Heart left ventricle (tissue), 13 donors: ENCODE data around the gene TEAD1.

Source experiments
- POLR2A ChIP-seq, 2 donors: fragments of 450-650 bp; IDR thresholded peaks; one replicate each; pipeline ENCODE4 v1.6.1; 2017; ENCODE audit warnings: antibody characterized with exemption in 2 of 2, mild to moderate bottlenecking in 2 of 2, moderate library complexity in 2 of 2
- TF ChIP-seq, protein P1 (sequence below), 12 donors: fragments of 200-600 bp; sonication (generic) in 4 of 12; IDR thresholded peaks; one replicate each; pipeline versions ENCODE4 v1.5.0 to v1.8.0; 2018 to 2022; ENCODE audit warnings: antibody characterized with exemption in 12 of 12, mild to moderate bottlenecking in 5 of 12
- donor health status: ischemic (EF 13 %, LVEDD 7.1; RV severe dilation, severe dysfunction).
- donor health status: DM: no; HTN: yes; CAD: no.
- donor health status: DM: no; HTN: no; CAD: no.
- donor health status: ischemic (EF 25% LVEDD 6.9; RV normal size, moderate dysfunction).
- donor health status: ischemic (EF 25% LVEDD 5.7; RV mildly dilated, moderate dysfunction).
- donor health status: ischemic (EF 35%, LVEDD 5.7; RV mildly dilated, moderate dysfunction).
- donor health status: nonischemic (EF 11% LVEDD 7.7; RV severe dilation, severe dysfunction).
- donor health status: DM: yes; HTN: yes; CAD: no.
- donor health status: PGD.
- donor health status: ischemic (EF 29% LVEDD 5.4; RV normal size, mild dysfunction).
- donor health status: nonischemic (EF 23%, LVEDD 6.1; RV moderate dilation, normal function).

- TF ChIP-seq, protein P1, sequence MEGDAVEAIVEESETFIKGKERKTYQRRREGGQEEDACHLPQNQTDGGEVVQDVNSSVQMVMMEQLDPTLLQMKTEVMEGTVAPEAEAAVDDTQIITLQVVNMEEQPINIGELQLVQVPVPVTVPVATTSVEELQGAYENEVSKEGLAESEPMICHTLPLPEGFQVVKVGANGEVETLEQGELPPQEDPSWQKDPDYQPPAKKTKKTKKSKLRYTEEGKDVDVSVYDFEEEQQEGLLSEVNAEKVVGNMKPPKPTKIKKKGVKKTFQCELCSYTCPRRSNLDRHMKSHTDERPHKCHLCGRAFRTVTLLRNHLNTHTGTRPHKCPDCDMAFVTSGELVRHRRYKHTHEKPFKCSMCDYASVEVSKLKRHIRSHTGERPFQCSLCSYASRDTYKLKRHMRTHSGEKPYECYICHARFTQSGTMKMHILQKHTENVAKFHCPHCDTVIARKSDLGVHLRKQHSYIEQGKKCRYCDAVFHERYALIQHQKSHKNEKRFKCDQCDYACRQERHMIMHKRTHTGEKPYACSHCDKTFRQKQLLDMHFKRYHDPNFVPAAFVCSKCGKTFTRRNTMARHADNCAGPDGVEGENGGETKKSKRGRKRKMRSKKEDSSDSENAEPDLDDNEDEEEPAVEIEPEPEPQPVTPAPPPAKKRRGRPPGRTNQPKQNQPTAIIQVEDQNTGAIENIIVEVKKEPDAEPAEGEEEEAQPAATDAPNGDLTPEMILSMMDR (IDR thresholded peaks at IDR 0.05) = no peak
- TF ChIP-seq POLR2A (IDR thresholded peaks at IDR 0.05) = no peak
Measured at GRCh38 chr11:12690663-12691062, 16.4 kb downstream of the TEAD1 start.
